GM21447 (cell line): Measurements from ENCODE around the gene CCDC201.

Experiments
- ATAC-seq: cut with Tn5 transposase; IDR thresholded peaks from one replicate; pipeline ENCODE4 v1.9.1; 2021; ENCODE audit not compliant: unreplicated experiment

The CCDC201 gene, protein sequence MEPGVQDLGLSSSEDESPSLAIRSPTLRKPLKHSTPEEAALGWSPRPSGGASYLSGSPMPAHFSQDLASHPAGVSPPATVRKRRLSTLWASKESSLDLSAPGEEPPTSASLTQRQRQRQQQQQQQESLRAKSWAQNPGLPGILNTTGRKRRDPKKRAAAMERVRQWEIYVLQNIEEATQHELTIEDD

DNA sequence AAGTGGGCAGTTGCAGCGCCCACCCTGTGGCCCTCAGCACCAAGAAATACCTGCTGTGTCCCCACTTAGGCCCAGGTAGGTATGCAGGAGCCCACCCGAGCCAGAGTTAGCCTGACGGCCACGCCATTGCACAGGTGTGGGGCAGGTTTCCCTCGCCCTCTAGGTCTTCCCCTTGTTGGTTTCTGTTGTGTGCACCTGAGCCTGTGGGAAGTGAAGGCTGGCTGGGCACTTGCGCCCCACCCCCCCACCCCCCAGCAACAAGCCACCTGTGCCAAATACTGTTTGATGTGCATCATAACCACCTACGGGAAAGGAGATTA, at the start of gene CCDC201:
Gene CCDC201, minus strand, starts transcription at position 48 of the 320 bp plus-strand sequence. CDS start 75 bp downstream, outside the sequence.
- no peak for ATAC-seq

DNA sequence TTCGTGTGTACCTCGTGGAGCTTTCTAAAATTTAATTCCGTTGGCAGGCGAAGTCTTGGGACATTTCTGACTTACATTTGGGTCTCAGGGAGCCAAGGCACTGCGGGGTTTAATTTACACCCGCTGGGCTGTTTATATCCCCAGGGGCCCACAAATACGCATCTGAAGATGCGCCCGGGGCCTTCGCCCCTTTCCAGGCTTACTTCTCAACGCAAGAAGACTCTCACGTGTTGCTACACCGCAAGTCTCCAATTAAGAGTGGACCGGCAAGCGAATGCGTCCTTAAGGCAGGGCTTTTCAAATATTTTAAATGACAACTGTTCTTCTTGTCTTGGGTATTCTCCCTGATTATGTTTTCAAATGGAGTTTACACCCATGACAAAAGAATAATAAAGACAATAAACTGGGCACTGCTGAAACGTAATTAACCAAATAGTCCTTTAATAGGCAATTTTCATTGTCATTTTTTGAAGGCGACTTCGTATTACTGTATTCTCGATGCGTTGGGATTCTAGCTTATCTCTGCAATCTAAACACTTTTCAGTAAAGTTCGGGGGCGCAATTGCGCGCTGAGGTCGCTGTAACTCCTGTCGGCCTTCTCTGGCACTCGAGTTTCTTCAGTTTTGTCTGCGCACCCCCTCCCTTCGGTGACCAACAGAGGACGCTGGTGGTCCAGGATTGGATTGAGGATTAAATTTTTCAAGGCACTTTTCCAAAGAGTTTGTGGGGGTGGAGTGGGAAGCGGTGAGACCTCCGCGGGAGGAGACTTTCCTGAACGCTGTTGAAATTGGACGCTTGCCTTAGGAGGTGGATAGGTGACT, 49.0 kb upstream of the CCDC201 start:
- ATAC-seq, result no peak

DNA sequence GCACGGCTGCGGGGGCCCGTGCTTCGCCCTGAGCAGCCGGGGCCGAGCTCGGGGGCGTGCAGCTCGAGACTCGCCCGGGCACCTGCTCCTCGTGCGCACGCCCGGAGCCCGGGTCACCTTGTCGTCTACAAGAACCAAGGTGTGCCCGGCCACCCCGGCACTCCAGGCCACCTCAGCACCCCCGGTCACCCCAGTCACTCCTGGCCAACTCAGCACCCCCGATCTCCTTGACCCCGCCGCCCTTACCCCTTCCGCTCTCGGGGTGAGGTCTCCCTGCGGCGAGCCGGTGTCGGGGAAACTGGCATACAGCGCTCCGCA, 48.5 kb upstream of the CCDC201 start:
- no peak for ATAC-seq

DNA sequence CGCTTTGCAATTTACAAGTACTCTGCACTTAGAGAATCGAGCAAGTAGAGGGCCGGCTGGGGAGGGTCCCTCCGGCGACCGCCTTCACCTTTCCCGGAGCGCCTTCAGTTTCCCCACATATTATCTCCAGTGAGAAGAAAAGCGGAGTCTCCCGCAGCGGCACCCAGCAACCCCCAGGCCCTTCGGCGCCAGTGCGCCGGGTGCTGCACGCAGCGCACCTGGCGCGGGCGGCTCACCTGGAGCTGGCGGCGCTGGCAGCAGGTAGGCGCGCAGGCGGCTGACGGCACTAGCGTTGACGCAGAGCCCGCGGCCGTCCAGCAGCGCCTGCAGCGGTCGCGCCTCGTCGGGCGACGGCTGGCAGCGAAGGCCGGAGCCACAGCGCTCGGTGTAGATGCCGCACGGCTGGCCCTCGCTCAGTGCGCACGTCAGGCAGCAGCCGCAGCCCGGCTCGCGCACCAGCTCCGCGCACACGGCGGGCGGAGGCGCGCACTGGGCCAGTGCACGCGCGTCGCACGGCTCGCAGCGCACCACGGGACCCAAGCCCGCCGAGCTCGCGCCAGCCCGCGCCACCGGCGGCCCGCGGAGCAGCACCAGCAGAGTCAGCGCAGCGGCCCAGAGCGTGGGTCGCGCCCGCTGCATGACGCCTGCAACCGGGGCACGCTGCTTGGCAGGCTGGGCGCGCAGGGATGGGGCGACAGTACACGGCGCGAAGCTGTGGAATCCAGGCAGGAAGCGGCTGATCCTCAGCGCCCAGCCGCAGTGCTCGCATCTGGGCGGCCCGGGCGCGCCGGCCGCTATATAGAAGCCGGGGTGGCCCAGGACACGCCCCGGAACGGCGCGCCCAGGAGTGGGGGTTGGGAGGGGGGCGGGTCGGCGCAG, 47.9 kb upstream of the CCDC201 start, which contains the start of gene IGFBP3:
Gene IGFBP3, minus strand, starts transcription at position 771 of the 879 bp plus-strand sequence. Its CDS starts 132 bp downstream, at position 639.
- ATAC-seq, result no peak

DNA sequence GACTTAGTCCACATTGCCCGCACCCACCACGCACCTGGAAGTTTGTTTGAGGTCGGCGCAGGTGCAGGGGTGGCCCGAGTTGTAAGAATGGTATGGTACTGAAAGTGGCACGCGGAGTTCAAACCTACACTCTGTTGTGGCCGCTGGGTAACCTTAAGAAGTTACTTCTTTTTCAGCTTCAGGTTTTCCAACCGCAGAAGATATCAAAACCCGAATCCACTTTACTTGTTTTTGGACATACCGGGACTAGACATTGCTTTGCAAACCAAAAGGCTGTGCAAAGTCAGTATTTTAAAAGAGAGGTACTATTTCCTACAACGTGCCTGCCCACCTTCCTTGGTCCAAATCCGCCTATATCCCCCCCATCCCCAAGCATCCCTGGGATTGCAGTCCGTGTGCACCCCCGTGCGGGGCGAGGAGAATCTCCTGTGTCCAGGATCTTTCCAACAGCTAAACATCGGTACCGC, 47.1 kb upstream of the CCDC201 start:
- no peak for ATAC-seq

DNA sequence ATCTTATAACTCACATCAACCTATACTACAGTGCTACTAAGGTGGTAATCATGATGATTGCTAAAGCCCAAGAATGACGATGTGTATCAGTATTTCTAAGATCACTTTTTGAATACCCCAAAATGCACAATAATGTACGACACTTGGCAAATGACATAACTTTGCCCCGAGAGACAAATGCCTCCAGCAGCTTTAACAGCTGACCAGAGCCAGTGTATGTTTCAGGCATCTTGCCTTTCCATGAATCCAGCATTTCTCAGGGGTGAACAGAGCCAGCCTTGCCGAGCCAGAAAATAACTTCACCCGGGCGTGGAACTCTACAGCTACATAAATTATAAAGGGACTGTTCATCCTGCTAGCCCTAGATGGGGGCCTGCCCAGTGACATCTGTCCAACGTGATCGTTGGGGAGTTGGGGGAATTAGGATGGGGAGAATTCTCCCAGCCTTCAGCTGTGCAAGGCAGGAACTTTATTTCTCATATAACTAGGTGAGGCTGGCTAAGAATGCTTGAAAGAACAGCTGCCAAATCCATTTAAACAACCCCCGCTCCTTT, 46.4 kb upstream of the CCDC201 start:
- no peak for ATAC-seq

DNA sequence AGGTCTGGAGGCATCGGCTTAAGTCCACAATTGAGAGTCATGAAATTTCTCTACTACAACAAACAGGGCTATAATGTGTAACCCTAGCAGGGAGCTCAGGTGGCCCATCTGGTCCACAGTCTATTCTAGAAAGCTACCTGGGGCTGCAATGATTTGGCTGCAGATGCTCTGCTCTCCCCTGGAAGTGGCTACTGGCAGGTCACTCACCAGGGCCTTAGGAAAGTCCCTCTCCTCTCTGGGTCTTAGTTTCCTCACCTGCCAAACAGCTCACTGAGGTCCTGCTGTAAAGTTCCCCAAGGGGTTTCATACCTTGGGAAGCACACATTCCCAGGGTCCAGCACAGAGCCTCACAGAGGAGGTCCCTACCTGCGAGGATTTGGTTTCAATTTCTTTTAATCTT, 45.7 kb upstream of the CCDC201 start:
- ATAC-seq, result no peak

DNA sequence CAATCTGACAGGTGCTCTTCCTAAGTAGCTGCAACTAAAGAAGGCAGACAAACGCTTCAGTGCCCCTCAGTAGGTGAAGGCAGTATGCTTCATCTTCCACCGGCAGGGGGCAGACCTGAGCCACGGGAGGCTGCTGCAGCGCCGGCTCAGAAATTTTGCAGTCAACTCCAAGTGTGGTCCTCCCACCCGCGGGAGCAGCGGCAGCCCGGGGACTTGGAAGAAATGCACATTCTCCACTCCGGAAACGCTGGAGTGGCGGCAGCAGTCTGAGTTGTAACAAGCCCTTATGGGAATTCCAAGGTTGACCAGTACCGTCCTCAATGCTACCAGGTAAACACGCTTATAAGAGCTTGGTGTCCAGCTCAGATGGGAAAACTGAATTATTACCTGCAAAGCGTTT, 44.8 kb upstream of the CCDC201 start:
- ATAC-seq, result peak; percentile 50

DNA sequence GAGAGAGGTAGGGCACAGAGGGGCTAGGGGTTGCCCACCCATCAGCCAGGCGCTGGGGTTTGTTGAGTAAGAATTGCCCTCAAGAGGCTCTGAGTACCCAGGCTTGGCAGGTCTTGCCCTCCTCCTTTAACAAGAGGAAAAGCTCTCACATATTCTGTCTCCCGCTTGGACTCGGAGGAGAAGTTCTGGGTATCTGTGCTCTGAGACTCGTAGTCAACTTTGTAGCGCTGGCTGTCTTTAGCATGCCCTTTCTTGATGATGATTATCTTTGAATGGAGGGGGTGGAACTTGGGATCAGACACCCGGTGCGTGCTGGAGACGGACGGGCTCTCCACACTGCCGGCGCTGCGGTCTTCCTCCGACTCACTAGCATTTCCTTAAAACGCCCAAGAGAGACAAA, 44.2 kb upstream of the CCDC201 start:
- ATAC-seq, result no peak

DNA sequence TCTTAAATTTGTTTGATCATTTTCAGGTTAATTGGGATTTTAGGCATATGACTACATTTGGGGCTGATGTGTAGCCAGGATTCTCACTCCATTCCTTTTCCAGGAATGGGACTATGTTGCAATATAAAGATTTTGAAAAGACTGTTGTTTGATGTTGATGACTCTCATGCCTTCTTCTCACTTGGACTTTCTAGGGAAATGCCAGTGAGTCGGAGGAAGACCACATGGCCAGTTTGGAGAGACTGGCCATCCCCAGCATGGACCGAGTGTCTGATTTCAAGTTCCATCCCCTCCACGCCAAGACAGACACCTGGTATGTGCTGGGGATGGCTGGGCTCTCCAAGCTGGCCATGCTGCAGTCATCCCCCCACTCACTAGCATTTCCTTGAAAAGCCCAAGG, 42.7 kb upstream of the CCDC201 start:
- ATAC-seq, result no peak

DNA sequence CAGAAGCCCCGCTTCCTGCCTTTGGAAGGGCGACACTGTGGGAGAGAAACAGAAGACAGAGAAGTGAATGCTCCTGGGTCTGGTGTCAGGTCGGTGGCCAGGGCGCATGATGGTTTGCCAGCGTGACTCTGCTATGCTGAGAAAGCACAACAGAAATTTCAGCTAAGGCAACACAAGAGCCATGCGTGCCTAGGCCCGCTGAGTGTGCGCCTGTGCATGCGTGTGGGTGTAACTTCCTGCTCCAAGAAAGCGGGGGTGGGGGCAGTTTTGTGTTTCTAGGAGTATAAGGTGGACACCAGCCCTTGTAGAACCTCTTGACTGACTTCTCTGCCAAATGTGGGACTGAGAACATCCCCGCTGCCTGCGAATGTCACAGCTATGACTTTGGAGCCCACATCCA, 42.0 kb upstream of the CCDC201 start:
- ATAC-seq, result no peak

DNA sequence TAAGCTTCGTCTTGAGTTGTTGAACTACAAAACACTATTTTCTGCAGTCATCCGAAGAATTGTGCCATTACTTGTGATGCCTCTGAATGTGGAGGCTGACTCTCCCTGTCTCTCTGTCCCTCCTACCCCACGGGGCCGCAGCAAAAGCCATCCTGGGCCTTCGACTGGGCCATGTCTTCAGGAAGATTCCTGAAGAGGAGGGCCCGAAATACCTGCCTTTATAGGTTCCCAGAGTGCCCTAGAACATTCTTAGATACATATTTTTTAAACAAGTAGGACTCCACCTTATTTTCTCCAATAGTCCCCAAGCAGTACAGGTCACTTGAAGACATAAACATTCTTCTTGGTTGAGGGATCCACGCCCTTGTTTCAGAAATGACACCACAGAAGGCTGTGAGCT, 40.1 kb upstream of the CCDC201 start:
- ATAC-seq, result no peak

DNA sequence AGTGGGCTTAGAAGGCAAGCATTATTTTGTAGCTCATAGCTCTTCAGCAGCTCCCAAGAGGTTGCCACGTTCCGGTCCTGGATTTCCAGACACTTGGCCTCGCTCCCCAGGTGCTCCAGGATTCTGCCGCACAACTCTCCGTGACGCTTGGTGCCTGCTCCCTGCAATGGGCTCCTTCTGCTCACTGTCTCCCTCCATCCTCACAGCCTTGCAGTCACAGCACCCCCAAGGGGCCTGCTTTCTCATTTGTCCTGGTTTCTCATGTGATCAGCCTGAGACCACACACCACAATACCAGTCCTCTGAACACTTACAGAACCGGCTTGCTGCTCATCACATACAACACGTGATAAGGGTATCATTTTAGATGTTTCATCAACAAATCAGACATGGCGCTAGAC, 38.4 kb upstream of the CCDC201 start:
- ATAC-seq, result no peak

DNA sequence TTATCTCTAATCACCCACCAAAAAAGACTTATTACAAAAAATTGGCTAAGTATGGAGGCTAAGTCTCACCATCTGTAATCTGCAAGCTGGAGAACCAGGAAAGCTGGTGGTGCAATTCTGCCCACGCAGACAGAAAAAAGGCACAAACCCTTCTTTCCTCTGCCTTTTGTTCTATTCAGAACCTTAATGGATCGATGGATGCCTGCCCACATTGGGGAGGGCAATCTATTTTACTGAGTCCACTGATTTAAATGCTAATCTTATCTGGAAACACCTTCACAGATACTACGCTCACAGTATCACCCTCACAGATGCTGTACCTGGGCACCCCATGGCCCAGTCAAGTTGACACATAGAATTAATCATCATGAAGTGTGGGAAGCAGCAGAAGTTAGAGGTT, 38.0 kb upstream of the CCDC201 start:
- ATAC-seq, result no peak

DNA sequence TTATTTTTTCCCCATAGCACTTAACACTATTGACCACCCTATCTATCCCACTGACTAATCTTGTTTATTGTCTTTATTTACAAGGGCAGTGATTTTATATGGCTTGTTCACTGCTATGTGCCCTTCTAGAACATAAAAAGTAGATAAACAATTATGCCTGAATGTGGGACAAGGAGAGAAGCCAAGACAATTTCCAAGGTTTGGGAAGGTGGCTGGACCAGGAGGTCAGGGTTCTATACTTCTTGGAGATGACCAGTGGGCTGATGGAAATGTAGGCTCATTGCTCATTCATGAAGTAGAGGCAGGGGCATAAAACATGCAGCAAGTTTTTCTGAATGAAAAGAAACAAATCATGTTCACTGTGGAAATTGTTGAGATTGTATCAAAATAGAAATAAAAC, 36.7 kb upstream of the CCDC201 start:
- ATAC-seq, result no peak

DNA sequence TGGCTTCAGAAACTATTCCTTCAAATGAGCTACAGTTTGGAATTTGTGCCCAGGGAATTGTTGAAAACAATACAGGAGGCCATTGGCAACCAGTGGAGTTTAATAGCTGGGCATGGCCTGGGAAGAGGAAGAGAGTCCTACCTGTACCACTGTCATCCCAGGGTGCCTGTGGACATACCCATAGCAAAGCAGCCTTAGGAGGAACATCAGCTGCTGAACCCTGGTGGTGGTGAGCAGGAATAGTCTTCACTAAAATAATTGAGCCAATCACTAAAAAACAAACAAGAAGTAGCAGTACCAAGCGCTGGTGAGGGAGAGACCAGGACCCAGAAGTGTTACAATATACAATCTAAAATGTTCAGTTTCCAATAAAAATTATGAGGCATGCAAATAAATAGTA, 29.9 kb upstream of the CCDC201 start:
- no peak for ATAC-seq

DNA sequence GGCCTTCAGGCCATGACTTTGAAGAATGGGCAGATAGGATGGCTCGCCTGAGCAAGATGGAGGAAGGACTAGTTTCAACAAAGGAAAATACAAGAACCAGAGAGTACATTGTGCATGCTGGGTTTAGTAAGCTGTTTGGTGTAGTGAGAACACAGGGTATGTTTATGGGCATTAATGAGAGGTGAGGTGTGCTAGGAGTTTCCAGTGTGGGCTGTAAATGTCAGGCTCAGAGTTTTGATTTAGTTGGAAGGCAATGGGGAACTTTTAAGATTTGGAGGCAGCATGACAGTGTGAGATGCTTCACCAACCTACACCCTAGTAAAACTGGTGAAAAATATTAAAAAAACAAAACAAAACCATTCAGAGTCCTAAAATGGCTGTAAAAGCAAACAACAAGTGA, 28.7 kb upstream of the CCDC201 start:
- no peak for ATAC-seq

DNA sequence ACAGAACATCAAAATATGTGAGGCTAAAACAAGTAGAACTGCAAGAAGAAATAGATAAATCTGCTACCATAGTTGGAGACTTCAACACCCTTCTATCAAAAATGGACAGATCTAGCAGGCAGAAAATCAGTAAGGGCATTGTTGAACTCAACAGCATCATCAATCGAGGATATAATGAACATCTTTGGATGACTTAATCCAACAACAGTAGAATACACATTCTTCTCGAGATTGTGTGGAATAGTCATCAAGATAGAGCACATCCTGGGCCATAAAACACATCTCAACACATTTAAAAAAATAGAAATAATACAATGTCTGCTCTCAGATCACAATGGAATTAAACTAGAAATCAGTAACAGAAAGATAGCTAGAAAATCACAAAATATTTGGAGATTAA, 25.3 kb upstream of the CCDC201 start:
- ATAC-seq, result no peak

DNA sequence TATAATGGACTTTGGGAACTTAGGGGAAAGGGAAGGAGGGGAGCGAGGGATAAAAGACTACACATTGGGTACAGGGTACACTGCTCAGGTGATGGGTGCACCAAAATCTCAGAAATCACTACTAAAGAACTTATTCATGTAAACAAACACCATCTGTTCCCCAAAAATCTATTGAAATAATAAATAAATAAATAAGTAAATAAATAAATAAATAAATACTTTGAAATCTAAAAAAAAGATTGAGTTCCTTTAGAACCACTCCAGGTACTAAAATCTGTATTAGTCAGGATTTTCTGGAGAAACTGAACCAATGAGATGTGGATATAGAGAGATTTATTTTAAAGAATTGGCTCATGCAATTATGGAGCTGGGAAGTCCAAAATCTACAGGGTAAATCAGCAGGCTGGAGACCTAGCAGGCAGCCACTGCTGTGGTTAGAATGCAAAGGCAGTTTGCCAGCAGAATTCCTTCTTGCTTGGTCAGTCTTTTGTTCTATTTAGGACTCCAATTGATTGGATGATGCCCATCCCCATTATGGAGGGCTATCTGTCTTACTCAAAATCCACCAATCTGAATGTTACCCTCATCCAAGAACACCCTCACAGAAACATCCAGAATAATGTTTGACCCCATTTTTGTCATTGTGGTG, 24.3 kb upstream of the CCDC201 start:
- no peak for ATAC-seq

DNA sequence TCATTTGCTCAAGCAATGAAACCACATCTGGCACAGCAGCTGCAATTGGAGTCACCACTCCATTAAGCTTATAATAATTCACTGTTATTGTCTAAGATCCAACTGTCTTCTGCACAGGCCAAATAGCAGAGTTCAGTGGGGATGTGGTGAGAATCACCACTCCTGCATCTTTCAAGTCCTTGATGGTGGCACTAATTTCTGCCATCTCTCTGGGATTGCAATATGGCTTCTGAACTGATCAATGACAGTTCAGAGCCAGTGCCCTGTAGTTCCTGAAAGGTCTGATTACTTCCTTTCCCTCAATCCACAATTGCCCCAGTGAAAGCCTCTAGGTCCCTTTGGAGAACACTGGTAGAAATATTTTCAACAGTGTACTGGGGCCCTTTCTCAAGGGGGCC, 21.8 kb upstream of the CCDC201 start:
- ATAC-seq, result no peak
